IMR-90 (cell line): ENCODE measurements around the gene LLGL2. TPM values are rescaled to one million over a fixed set of nuclear protein-coding genes. Genes with fewer than 3 reads are reported as not detected.

Experiments used
- CTCF ChIP-seq: conservative IDR thresholded peaks from 2 replicates; pipeline ENCODE4 v1.5.1; 2012; ENCODE audit warnings: mild to moderate bottlenecking, low read depth, low read length, improper control_type of control experiment
- USF2 ChIP-seq: fragments of 150-350 bp; IDR thresholded peaks from 2 replicates; pipeline ENCODE4 v1.6.1; 2017; ENCODE audit warnings: mild to moderate bottlenecking, antibody characterized with exemption, low read length, low read depth
- polyA plus RNA-seq, 3 experiments: library from polyadenylated mRNA; depleted of rRNA; stranded (reverse); fragments of >200 nt; gene quantifications; 2 replicates each; pipeline ENCODE4 v1.2.3, GENCODE V29; 2012; ENCODE audit warnings: low replicate concordance in 1 of 3
- total RNA-seq: library from RNA; depleted of rRNA; stranded (reverse); fragments of >200 nt; gene quantifications from 2 replicates; pipeline ENCODE4 v1.2.3, GENCODE V29; 2012

The LLGL2 gene
- total and polyA plus RNA-seq, 2 of the 4 experiments (the other 2 are of a cell fraction) = 0.54 to 0.72 TPM

- no peak for TF ChIP-seq USF2
- no peak for TF ChIP-seq CTCF
Measured at GRCh38 chr17:75530837-75531720, 5.6 kb downstream of the LLGL2 start (continued).
